Tibial nerve (tissue), 4 donors: Measurements from ENCODE around the gene MAP2. TPM values are rescaled to one million over a fixed set of nuclear protein-coding genes. Genes with fewer than 3 reads are reported as not detected.
A peak's percentile ranks its signal among the peaks of the same experiment; 100 is the strongest.

Experiments
- DNase-seq, 2 donors: peaks; one replicate each; pipeline ENCODE4 v3.0.0-alpha.2; 2019; ENCODE audit warnings: low spot score in 2 of 2
- H3K27ac ChIP-seq, 4 donors: fragments of 200-600 bp; sonication (generic) in 3 of 4; one replicate each; pipeline ENCODE4 v1.5.1; 2017 to 2019; ENCODE audit warnings: mild to moderate bottlenecking in 1 of 4
- H3K27me3 ChIP-seq, 2 donors: fragments of 200-600 bp; sonication (generic) in 1 of 2; one replicate each; pipeline versions ENCODE4 v1.5.1 to v1.6.0; 2017 to 2019
- H3K36me3 ChIP-seq, 3 donors: fragments of 200-600 bp; sonication (generic); one replicate each; pipeline ENCODE4 v1.5.1; 2018 to 2019
- H3K4me1 ChIP-seq, 4 donors: fragments of 200-600 bp; sonication (generic) in 3 of 4; one replicate each; pipeline ENCODE4 v1.5.1; 2017 to 2019
- H3K4me3 ChIP-seq, 4 donors: fragments of 200-600 bp; sonication (generic) in 3 of 4; one replicate each; pipeline ENCODE4 v1.5.1; 2017 to 2019; ENCODE audit warnings: mild to moderate bottlenecking in 1 of 4, moderate library complexity in 1 of 4
- H3K9me3 ChIP-seq, 4 donors: fragments of 200-600 bp; sonication (generic) in 3 of 4; one replicate each; pipeline ENCODE4 v1.5.1; 2017 to 2019
- EP300 ChIP-seq, 2 donors: sonication (generic); formaldehyde crosslinking; IDR thresholded peaks; one replicate each; pipeline ENCODE4 v1.6.1; 2017; ENCODE audit warnings: antibody characterized with exemption in 2 of 2, mild to moderate bottlenecking in 1 of 2
- POLR2A ChIP-seq, 2 donors: fragments of 450-650 bp; IDR thresholded peaks; one replicate each; pipeline ENCODE4 v1.6.1; 2017; ENCODE audit warnings: antibody characterized with exemption in 2 of 2, mild to moderate bottlenecking in 2 of 2, moderate library complexity in 2 of 2
- WGBS, 2 donors: methylation state at CpG; one replicate each; pipeline ENCODE4 v1.1.5; 2018; 5-methylcytosine and 5-hydroxymethylcytosine counted together
- total RNA-seq, 4 donors: library from RNA; depleted of rRNA; stranded (reverse); fragments of >200 nt; gene quantifications; one replicate each; pipeline ENCODE4 v1.1.0, GENCODE V29; 2016
- TF ChIP-seq, protein P1 (sequence below), 5 experiments: fragments of 200-600 bp in 3 of 5; fragments of 450-650 bp in 2 of 5; sonication (generic) in 3 of 5; IDR thresholded peaks; one replicate each; pipeline ENCODE4 v1.5.1; 2016 to 2019; ENCODE audit warnings: antibody characterized with exemption in 5 of 5, mild to moderate bottlenecking in 3 of 5, moderate library complexity in 2 of 5

The MAP2 gene
- total RNA-seq, 4 donors from 2014 or later: 14.7 to 31.7 (median 21.3) TPM

DNA sequence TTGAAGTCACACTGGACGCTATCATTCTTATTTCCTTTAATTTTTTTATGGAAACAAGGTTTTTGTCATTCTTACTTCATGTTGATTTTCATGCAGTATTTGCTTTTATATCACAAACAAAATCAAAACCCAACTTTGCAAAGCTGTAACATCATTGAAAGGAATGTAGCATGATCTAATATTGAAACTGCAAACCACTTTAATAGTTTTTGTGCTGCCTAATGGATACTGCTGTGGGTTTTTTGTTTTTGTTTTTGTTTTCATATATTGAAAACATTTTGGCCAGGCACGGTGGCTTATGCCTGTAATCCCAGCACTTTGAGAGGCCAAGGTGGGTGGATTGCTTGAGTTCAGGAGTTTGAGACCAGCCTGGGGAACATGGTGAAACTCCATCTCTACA lies 81.6 kb downstream of the MAP2 start:
- Histone ChIP-seq H3K36me3 (no peaks in the 10 kb centered on the region), H3K9me3 (no peaks in the 10 kb centered on the region), H3K27ac (peak overlapping the region in 1 of 4 donors; percentile 8), H3K4me1 (no peaks in the 10 kb centered on the region), H3K4me3 (no peak overlapping the region), H3K27me3 (no peaks in the 10 kb centered on the region)
- TF ChIP-seq, protein P1, sequence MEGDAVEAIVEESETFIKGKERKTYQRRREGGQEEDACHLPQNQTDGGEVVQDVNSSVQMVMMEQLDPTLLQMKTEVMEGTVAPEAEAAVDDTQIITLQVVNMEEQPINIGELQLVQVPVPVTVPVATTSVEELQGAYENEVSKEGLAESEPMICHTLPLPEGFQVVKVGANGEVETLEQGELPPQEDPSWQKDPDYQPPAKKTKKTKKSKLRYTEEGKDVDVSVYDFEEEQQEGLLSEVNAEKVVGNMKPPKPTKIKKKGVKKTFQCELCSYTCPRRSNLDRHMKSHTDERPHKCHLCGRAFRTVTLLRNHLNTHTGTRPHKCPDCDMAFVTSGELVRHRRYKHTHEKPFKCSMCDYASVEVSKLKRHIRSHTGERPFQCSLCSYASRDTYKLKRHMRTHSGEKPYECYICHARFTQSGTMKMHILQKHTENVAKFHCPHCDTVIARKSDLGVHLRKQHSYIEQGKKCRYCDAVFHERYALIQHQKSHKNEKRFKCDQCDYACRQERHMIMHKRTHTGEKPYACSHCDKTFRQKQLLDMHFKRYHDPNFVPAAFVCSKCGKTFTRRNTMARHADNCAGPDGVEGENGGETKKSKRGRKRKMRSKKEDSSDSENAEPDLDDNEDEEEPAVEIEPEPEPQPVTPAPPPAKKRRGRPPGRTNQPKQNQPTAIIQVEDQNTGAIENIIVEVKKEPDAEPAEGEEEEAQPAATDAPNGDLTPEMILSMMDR (IDR thresholded peaks at IDR 0.05): no peak
- TF ChIP-seq EP300 (IDR thresholded peaks at IDR 0.05) (no peak), POLR2A (IDR thresholded peaks at IDR 0.05) (no peak)
- no peak for DNase-seq
- 56 to 57% methylated on average over 2 of the region's 2 CpGs for WGBS, 2 donors

DNA sequence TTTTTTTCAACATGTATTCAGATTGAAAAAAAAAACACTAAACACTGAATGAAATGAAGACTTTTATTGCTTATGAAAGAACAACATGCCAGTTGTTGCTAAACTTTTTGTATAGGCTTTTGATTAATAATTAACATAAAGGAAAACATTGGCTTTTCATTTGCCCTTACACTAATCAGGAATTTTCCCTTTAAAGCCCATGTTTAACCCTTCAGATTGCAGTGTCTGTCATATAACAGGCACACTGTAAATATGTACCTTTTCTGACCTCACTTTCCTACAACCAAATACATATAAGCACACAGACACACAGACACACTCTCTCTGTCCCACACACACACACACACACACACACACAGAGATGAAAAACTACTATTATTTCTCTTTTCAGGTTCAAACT lies 84.4 kb downstream of the MAP2 start:
- no peak for DNase-seq
- no peaks in the 10 kb centered on the region for H3K4me1 ChIP-seq
- H3K4me3 ChIP-seq: no peak overlapping the region
- no peak overlapping the region for H3K27ac ChIP-seq
- no peaks in the 10 kb centered on the region for H3K9me3 ChIP-seq
- TF ChIP-seq EP300 (IDR thresholded peaks at IDR 0.05): no peak
- TF ChIP-seq, protein P1 (IDR thresholded peaks at IDR 0.05): no peak
- no peak for TF ChIP-seq POLR2A (IDR thresholded peaks at IDR 0.05)
- H3K27me3 ChIP-seq: no peaks in the 10 kb centered on the region
- H3K36me3 ChIP-seq: no peaks in the 10 kb centered on the region

DNA sequence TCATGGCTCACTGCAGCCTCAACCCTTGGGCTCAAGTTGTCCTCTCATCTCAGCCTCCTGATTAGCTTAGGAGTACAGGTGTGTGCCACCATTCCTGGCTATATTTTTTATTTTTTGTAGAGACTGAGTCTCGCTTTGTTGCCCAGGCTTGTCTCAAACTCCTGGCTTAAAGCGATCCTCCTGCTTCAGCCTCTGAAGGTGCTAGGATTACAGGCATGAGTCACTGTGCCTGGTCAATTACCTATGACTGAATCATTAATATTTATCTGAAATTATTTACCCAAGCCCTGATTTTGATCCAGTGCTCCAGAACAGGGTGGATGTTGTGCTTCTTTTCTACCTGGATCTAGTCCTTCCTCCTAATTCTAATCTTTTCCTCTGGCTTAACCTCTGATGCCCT lies 87.8 kb downstream of the MAP2 start:
- H3K36me3 ChIP-seq: no peaks in the 10 kb centered on the region
- no peaks in the 10 kb centered on the region for H3K9me3 ChIP-seq
- no peak for DNase-seq
- TF ChIP-seq POLR2A (IDR thresholded peaks at IDR 0.05): no peak
- no peak for TF ChIP-seq EP300 (IDR thresholded peaks at IDR 0.05)
- TF ChIP-seq, protein P1 (IDR thresholded peaks at IDR 0.05): no peak
- H3K27ac ChIP-seq: no peak overlapping the region
- H3K4me3 ChIP-seq: no peak overlapping the region
- H3K27me3 ChIP-seq: no peaks in the 10 kb centered on the region
- 79 to 98% methylated on average over 2 of the region's 2 CpGs for WGBS, 2 donors
- no peaks in the 10 kb centered on the region for H3K4me1 ChIP-seq

DNA sequence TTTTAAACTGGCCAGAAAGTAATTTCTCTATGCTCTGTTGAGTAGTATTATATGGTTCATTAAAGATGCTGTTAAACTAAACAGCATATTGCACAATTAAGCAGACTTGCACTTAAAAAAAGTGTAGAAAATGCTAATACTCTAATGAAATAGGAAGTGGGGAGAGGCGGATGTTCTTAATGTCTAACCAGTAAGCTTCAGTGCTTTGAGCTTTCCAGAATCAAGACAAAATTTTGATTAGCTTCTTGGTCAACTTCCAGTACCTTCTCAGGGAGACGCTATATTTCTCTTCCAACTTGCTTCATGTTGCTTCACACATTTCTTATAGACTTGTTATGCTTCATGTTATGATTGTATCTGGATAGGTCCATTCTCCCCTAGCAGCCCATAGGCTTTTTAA lies 89.1 kb downstream of the MAP2 start:
- H3K27ac ChIP-seq: no peak overlapping the region
- DNase-seq: no peak
- TF ChIP-seq POLR2A (IDR thresholded peaks at IDR 0.05): no peak
- TF ChIP-seq, protein P1 (IDR thresholded peaks at IDR 0.05): no peak
- no peak for TF ChIP-seq EP300 (IDR thresholded peaks at IDR 0.05)
- no peaks in the 10 kb centered on the region for H3K36me3 ChIP-seq
- no peak overlapping the region for H3K4me3 ChIP-seq
- H3K9me3 ChIP-seq: no peaks in the 10 kb centered on the region
- no peaks in the 10 kb centered on the region for H3K27me3 ChIP-seq
- H3K4me1 ChIP-seq: no peaks in the 10 kb centered on the region
- 89 to 91% methylated on average over 2 of the region's 2 CpGs for WGBS, 2 donors

DNA sequence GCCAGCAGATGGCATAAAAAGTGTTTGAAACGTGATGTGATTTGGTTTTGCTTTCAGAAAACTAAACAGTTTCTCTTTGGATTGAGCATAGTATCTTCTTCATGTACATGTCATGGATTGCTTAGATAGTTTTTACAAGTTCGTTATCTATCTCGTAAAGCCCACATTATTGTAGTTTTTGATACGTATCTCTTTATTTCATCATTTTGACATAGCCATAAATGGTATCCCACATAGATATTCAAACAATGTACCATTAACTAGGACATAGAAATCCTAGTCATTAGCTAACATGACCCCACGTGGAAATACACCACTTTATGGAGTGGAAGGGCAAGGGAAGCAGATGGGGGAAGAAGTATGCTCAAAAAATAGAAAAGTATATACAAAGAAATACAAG lies 93.6 kb downstream of the MAP2 start:
- peaks cover 0 to 6% (median 0%) of the 10 kb centered on the region in 4 donors for H3K4me1 ChIP-seq
- H3K27me3 ChIP-seq: no peaks in the 10 kb centered on the region
- H3K36me3 ChIP-seq: no peaks in the 10 kb centered on the region
- 70 to 71% methylated on average over 5 of the region's 5 CpGs for WGBS, 2 donors
- DNase-seq: no peak
- no peaks in the 10 kb centered on the region for H3K9me3 ChIP-seq
- H3K4me3 ChIP-seq: no peak overlapping the region
- no peak overlapping the region for H3K27ac ChIP-seq
- TF ChIP-seq EP300 (IDR thresholded peaks at IDR 0.05): no peak
- TF ChIP-seq POLR2A (IDR thresholded peaks at IDR 0.05): no peak
- TF ChIP-seq, protein P1 (IDR thresholded peaks at IDR 0.05): no peak
